HG03521 (cell line): Measurements from ENCODE around the gene SLC4A1.
A peak's percentile ranks its signal among the peaks of the same experiment; 100 is the strongest.

Source experiments
- ATAC-seq: cut with Tn5 transposase; IDR thresholded peaks from one replicate; pipeline ENCODE4 v1.9.1; 2021; ENCODE audit warnings: mild to moderate bottlenecking, moderate library complexity; ENCODE audit not compliant: unreplicated experiment

Gene SLC4A1

DNA sequence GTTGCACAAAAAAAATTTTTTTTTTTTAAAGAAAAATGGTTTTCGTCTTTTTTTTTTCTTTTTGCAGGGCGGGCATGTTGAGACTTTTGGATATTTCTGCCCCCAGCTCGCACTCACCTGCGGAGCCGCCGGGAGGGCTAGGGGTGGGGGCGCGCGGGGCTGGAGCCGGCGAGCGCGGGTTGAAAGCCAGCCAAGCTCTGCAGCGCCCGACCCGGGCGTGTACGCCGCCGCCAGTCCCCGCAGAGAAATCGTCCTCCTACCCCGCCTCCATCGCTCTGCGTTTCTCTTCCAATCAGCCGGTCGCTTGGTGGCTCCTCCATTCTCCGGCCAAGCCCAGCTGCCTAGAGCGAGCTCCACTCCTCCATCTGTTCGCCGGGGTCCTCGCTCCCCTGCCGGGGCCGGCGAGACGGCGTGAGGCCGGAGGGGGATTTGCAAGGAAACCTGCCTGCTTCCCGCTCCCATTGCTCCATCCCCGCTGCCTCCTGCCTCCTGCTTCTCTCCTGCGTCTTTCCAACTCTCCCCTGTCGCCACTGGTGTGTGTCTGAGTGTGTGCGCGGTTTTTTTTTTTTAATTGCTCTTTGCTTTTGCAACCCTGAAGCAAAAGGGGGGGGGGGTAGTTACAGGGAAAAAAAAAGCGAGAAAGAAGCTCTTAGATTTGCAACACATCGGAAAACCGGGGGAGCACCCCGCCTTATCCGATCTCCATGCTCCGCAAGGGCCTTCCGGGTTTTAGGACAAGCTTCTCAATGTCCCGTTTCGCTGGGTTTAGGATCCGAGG, 46.7 kb downstream of the SLC4A1 start:
- ATAC-seq: no peak

- no peak for ATAC-seq
Observed at GRCh38 chr17:44220213-44221083, 47.5 kb downstream of the SLC4A1 start.

DNA sequence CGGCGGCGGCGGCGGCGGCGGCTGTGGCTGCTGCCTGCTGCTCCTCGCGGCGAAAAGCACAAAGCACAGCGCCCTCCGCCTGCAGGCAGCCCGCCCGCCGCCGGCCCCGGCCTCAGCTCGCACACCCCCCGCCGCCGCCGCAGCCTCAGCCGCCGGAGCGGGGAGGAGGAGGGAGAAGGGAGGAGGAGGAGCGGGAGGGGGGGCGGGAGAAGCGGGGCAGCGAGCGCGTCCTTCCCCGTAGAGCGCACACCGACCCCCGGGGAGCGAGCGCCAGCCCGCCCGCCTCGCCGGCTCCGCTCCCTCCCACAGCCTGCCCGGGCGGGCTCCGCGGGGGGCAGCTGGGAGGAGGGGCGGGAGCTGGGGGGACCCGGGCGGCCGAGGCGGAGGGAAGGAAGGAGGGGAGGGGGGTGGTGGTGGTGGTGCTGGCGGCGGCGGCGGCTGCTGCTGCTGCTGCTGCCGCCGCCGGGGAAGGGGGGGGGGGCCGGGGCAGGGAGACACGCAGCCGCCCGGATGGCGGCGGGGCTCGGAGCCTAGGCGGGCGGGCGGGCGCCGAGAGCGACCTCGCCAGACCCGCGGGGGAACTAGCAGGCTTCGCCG, 48.2 kb downstream of the SLC4A1 start, which contains the start of gene UBTF:
Gene UBTF (minus strand): TSS at position 60 of the 597 bp plus-strand sequence. CDS start 1,446 bp downstream, outside the sequence.
- peak; percentile 14 for ATAC-seq

DNA sequence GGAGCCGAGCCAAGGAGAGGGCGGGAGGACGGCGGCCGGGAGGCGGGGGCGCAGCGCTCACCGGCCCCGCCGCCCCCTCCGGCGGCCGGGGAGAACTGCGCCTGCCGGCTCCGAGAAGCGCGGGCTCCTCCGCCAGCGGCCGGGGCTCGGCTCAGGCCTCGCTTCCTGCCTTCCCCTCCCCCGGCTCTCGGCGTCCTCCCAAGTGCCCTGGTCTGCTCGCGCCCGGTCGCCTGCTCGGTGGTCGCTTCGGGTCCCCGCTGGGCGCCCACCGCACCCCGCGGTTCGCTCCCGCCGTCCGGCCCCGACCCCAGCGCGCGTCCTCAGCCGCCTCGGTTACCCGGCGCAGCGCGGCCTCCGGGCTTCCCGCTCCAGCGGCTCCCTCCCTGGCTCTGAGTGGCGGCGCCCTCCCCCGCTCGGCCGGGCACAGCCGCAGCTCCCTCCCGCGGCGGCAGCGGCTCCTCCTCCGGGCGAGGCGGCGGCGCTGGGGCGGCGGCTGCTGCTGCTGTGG, 48.8 kb downstream of the SLC4A1 start:
- peak; percentile 38 for ATAC-seq

- ATAC-seq: peak; percentile 38
Observed at GRCh38 chr17:44218344-44219107, 49.4 kb downstream of the SLC4A1 start.

GRCh38 chr17:44217738-44218343, 50.1 kb downstream of the SLC4A1 start:
- no peak for ATAC-seq

GRCh38 chr17:44216694-44217093, 51.2 kb downstream of the SLC4A1 start:
- ATAC-seq: no peak

DNA sequence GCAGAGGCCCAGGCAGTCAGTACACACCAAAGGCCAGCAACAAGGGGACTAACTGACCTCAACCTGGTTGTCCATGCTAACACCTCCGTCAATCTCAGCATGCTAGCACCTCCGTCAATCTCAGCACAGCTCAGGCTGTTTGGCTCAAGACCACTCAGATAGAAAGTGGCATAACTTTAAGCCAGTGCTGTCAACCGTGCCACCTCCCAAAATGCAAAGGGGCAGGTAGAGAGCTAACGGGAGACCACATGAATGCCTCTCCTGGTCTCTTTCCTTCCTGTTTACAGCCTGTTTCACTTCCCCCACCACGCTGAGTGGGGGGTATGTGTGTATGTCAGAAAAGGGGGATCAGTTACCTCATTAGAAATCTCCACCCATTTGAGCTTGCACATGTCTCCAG, 51.8 kb downstream of the SLC4A1 start:
- ATAC-seq: no peak

- ATAC-seq: no peak
Observed at GRCh38 chr17:44214896-44215295, 53.0 kb downstream of the SLC4A1 start.

DNA sequence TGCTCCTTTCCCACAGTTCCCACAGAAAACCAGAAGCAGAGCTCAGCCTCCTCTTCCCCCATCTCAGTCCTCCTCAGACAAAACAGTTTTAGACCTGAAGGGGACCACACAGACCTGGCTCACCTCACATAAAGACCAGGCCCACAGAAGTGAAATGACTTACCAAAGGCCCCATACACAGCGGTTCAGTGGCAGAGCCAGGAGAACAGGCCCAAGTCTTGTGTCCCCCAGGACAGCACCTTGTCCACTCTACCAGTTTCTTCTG, 53.8 kb downstream of the SLC4A1 start:
- ATAC-seq: no peak

DNA sequence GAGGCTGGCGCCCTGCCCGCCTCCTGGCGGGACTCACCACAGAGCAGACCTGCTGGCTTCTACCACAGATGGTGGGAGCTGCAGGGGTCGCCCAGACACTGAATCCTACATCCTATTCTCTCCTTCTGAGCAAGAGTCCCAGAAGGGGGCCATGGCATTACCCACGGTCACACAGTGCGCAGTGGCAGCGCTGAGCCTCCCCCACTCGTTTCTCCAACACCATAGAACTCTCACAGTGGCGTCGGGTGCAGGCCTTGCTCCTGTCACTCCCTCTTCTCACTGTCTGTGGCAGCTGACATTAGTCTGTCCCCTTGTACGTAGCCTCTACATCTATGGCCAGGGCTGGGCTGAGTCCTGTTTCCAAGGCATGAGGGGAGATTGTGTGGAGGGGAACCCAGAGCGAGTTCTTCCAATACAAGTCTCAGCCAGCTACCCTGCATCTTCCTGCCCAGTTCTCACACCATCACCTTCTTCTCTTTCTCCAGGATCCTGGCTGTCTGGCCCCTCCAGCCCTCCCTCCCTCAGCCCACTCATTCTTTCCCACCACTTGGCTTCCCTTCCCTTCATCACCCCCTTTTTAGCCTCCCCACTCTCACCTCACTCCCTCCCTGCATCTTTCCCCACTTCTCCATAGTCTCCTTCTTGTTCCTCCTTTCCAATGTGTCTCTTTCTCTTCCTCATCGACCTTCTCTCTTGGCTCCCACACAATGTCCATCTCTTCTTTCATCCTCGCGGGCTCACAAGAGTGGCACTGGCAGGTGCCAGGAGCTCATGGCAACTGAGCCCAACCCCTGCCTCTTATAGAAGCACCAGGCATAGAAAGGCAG, 54.3 kb downstream of the SLC4A1 start:
- ATAC-seq: no peak

DNA sequence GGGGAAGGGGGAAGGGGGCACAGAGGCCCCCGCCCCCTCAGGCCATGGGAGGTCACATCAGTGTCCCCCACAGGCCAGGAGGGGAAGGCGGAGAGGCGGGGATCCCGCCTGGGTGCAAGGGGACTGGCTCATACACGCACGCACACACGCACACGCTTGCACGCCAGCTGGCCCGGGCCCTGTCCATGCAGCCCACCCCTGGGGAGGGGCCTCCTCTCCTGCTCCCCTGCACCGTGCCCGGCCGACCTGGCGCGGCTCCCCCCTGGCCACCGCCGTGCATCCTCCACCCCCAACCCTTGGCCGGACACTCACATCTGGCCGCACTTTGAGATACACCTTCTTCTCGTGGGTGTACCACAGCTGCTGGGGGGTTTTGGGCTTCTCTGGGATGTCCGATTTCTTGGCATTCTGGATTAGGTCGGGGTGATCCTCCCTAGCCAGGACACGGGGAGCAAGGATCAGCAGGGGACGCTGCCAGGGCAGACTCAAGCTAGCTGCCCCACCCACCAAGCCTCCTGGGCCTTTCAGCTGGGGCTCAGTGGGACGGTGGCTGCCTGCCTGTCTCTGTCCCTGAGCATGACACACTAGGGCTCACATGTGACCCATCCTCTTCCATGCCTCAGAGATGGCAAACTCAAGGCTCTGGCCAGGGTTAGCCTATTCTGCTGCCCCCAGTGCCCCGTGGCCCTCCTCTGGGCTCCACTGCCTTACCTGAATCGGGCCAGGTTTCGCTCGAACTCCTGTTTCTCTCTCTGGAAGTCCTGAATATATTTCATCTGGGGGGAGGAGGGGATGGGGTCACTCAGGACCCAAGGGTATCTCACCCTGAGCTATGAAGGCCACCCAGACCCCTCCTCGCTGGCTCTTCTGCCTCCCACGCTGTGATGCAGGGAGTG, 55.2 kb downstream of the SLC4A1 start:
- no peak for ATAC-seq

GRCh38 chr17:44211281-44212265, 56.4 kb downstream of the SLC4A1 start:
- ATAC-seq: no peak

DNA sequence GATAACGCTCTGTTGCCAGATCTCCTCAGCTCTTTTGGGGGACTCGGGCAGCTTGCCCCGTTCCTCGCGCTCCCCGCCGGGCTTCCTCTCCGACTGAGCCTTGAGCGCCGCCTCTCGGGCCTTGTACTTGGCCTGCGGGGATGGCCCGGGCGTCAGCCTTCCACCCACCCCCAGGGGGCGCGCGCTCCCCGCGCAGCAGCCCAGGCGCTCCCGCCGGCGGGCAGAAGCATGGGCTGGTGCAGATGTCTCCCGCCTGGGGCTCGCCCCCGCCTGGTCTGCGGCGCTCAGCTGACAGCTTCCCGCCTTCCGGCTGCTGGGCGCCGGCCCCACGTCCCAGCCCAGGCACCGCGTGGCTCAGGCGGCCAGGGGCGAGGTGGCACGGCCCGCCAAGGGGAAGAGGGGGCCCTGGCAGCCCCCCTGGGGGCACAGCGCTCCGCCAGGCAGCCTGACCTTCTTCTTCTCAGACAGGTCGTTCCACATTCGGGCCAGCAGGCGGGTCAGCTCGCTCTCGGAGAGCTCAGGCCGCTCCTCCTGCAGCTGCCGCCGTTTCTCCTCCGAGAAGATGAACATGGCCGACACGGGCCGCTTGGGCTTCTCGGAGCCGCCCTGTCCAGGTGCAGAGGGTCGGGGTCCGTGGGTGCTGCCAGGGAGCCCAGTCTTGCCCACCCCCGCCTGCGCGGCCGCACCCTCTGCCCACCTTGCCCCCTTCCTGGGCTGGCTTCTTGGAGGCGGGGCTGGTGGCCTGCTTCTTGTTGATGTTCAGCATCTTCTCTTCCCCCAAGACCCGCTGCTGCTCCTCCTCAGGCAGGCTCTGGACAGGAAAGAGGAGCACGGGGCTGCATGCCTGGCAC, 57.4 kb downstream of the SLC4A1 start:
- ATAC-seq: peak; percentile 70

- peak; percentile 8 for ATAC-seq
Observed at GRCh38 chr17:44209786-44210341, 58.1 kb downstream of the SLC4A1 start.

GRCh38 chr17:44207743-44208142, 60.2 kb downstream of the SLC4A1 start:
- no peak for ATAC-seq
